ENCODE results near the gene IL10.

IL10 gene

GRCh38 chr1:206796116-206796515, 23.8 kb upstream of the IL10 start:
- TF ChIP-seq EGR1 (IDR thresholded peaks at IDR 0.05), result no peak
- no peak for TF ChIP-seq MAX (IDR thresholded peaks at IDR 0.05)
- TF ChIP-seq EP300 (IDR thresholded peaks at IDR 0.05; ENCODE audit: borderline replicate concordance), result no peak
- no peak for TF ChIP-seq TAF1 (IDR thresholded peaks at IDR 0.05; ENCODE audit: low read depth)
- TF ChIP-seq CEBPB (IDR thresholded peaks at IDR 0.05), result no peak
- TF ChIP-seq FOXM1 (IDR thresholded peaks at IDR 0.05; ENCODE audit: borderline replicate concordance, low read depth), result no peak
- TF ChIP-seq TEAD4 (IDR thresholded peaks at IDR 0.05), result no peak
- no peak for TF ChIP-seq ZBTB7A (IDR thresholded peaks at IDR 0.05; ENCODE audit: low read depth)
- no peak for TF ChIP-seq YY1 (IDR thresholded peaks at IDR 0.05; ENCODE audit: low read depth)
- TF ChIP-seq CREB1 (IDR thresholded peaks at IDR 0.05; ENCODE audit: low read depth), result no peak
- no peak for TF ChIP-seq TCF12 (IDR thresholded peaks at IDR 0.05; ENCODE audit: low read depth)
- no peak for TF ChIP-seq NFIC (IDR thresholded peaks at IDR 0.05)
- TF ChIP-seq USF1 (IDR thresholded peaks at IDR 0.05), result no peak
- TF ChIP-seq REST (IDR thresholded peaks at IDR 0.05; ENCODE audit: low read depth), result no peak
- no peak for TF ChIP-seq RAD21 (IDR thresholded peaks at IDR 0.05; ENCODE audit: low read depth)

GRCh38 chr1:206794294-206794908, 22.1 kb upstream of the IL10 start:
- TF ChIP-seq CREB1 (IDR thresholded peaks at IDR 0.05; ENCODE audit: low read depth) (no peak), RAD21 (IDR thresholded peaks at IDR 0.05; ENCODE audit: low read depth) (no peak), REST (IDR thresholded peaks at IDR 0.05; ENCODE audit: low read depth) (no peak), CEBPB (IDR thresholded peaks at IDR 0.05) (no peak), EGR1 (IDR thresholded peaks at IDR 0.05) (no peak), TEAD4 (IDR thresholded peaks at IDR 0.05) (no peak), TAF1 (IDR thresholded peaks at IDR 0.05; ENCODE audit: low read depth) (no peak), NFIC (IDR thresholded peaks at IDR 0.05) (no peak), MAX (IDR thresholded peaks at IDR 0.05) (no peak), FOXM1 (IDR thresholded peaks at IDR 0.05; ENCODE audit: borderline replicate concordance, low read depth) (no peak), ZBTB7A (IDR thresholded peaks at IDR 0.05; ENCODE audit: low read depth) (no peak), EP300 (IDR thresholded peaks at IDR 0.05; ENCODE audit: borderline replicate concordance) (no peak), TCF12 (IDR thresholded peaks at IDR 0.05; ENCODE audit: low read depth) (no peak), USF1 (IDR thresholded peaks at IDR 0.05) (no peak), YY1 (IDR thresholded peaks at IDR 0.05; ENCODE audit: low read depth) (no peak)

GRCh38 chr1:206793620-206794019, 21.3 kb upstream of the IL10 start:
- no peak for TF ChIP-seq TEAD4 (IDR thresholded peaks at IDR 0.05)
- no peak for TF ChIP-seq TAF1 (IDR thresholded peaks at IDR 0.05; ENCODE audit: low read depth)
- no peak for TF ChIP-seq CEBPB (IDR thresholded peaks at IDR 0.05)
- no peak for TF ChIP-seq RAD21 (IDR thresholded peaks at IDR 0.05; ENCODE audit: low read depth)
- TF ChIP-seq EGR1 (IDR thresholded peaks at IDR 0.05), result no peak
- no peak for TF ChIP-seq USF1 (IDR thresholded peaks at IDR 0.05)
- no peak for TF ChIP-seq FOXM1 (IDR thresholded peaks at IDR 0.05; ENCODE audit: borderline replicate concordance, low read depth)
- no peak for TF ChIP-seq TCF12 (IDR thresholded peaks at IDR 0.05; ENCODE audit: low read depth)
- TF ChIP-seq NFIC (IDR thresholded peaks at IDR 0.05), result no peak
- TF ChIP-seq CREB1 (IDR thresholded peaks at IDR 0.05; ENCODE audit: low read depth), result no peak
- TF ChIP-seq MAX (IDR thresholded peaks at IDR 0.05), result no peak
- no peak for TF ChIP-seq REST (IDR thresholded peaks at IDR 0.05; ENCODE audit: low read depth)
- no peak for TF ChIP-seq ZBTB7A (IDR thresholded peaks at IDR 0.05; ENCODE audit: low read depth)
- TF ChIP-seq YY1 (IDR thresholded peaks at IDR 0.05; ENCODE audit: low read depth), result no peak
- no peak for TF ChIP-seq EP300 (IDR thresholded peaks at IDR 0.05; ENCODE audit: borderline replicate concordance)

Measured in Ishikawa (cell line).